Activated CD8-positive, alpha-beta memory T cell treated with anti-CD3 and anti-CD28 coated beads for 1 hour (primary cell): ENCODE data around the gene TSSC4.

ENCODE experiments used
- DNase-seq, 2 donors: peaks; one replicate each; pipeline ENCODE4 v3.0.0-alpha.2; 2020; ENCODE audit warnings: low read depth in 1 of 2; ENCODE audit errors: extremely low read depth in 1 of 2

TSSC4 gene

GRCh38 chr11:2398664-2399355, 1.7 kb upstream of the TSSC4 start:
- no peak for DNase-seq

GRCh38 chr11:2399488-2400068, 972 bp upstream of the TSSC4 start:
- no peak for DNase-seq

- no peak for DNase-seq
Observed at GRCh38 chr11:2400762-2401435, 349 bp downstream of the TSSC4 start.

GRCh38 chr11:2401436-2401984, 960 bp downstream of the TSSC4 start:
- no peak for DNase-seq

GRCh38 chr11:2402106-2402505, 1.6 kb downstream of the TSSC4 start:
- DNase-seq, result no peak

GRCh38 chr11:2402890-2403645, 2.5 kb downstream of the TSSC4 start:
- DNase-seq, result no peak

- DNase-seq, result no peak
Observed at GRCh38 chr11:2404735-2405196, 4.2 kb downstream of the TSSC4 start.

GRCh38 chr11:2406451-2406850, 5.9 kb downstream of the TSSC4 start:
- DNase-seq, result no peak

- no peak for DNase-seq
Observed at GRCh38 chr11:2406878-2407410, 6.4 kb downstream of the TSSC4 start.

- no peak for DNase-seq
Observed at GRCh38 chr11:2408671-2409070, 8.1 kb downstream of the TSSC4 start.

- DNase-seq, result no peak
Observed at GRCh38 chr11:2409126-2409525, 8.6 kb downstream of the TSSC4 start.

- DNase-seq, result no peak
Observed at GRCh38 chr11:2409611-2410468, 9.3 kb downstream of the TSSC4 start.

GRCh38 chr11:2410616-2411015, 10.1 kb downstream of the TSSC4 start:
- DNase-seq, result no peak

- no peak for DNase-seq
Observed at GRCh38 chr11:2411446-2412305, 11.1 kb downstream of the TSSC4 start.

GRCh38 chr11:2412323-2412722, 11.8 kb downstream of the TSSC4 start:
- no peak for DNase-seq

GRCh38 chr11:2413742-2414579, 13.4 kb downstream of the TSSC4 start:
- no peak for DNase-seq

GRCh38 chr11:2414616-2415015, 14.1 kb downstream of the TSSC4 start:
- DNase-seq, result no peak

GRCh38 chr11:2415171-2415570, 14.6 kb downstream of the TSSC4 start:
- no peak for DNase-seq
